Left cardiac atrium (tissue), 4 donors: ENCODE measurements around the gene MELTF. TPM values are rescaled to one million over a fixed set of nuclear protein-coding genes. Genes with fewer than 3 reads are reported as not detected.

ENCODE experiments used
- ATAC-seq, 2 donors: fragments of 200-7000 bp; cut with Tn5 transposase; one replicate each; pipeline ENCODE4 v1.9.1; 2020; ENCODE audit warnings: mild to moderate bottlenecking in 2 of 2, moderate library complexity in 2 of 2
- DNase-seq: peaks from one replicate; pipeline ENCODE4 v3.0.0-alpha.2; 2020
- intact Hi-C, 2 donors: fragments of 100-400 bp; cut with DNase I; formaldehyde crosslinking; loops; one replicate each; pipeline versions ENCODE4 v1.14.1 to v1.15.1; 2022 to 2023
- total RNA-seq, 2 donors: library from RNA; stranded (reverse); fragmentation: NEBNext Ultra II Directional; extraction: Animal tissue kit (Norgen Biotek cat#: 25700); gene quantifications; one replicate each; pipeline ENCODE4 v1.2.1, GENCODE V29; 2021
- donor health status: DM: no; HTN: yes; CAD: no.
- donor health status: DM: no; HTN: yes; CAD: no; lungs with severe emphysema.
- donor health status: DM: yes; HTN: yes; CAD: no.
- donor health status: Dilated cardiomyopathy.

MELTF gene
- total RNA-seq, 2 donors from 2014 or later, result 7.7 to 10.1 TPM

DNA sequence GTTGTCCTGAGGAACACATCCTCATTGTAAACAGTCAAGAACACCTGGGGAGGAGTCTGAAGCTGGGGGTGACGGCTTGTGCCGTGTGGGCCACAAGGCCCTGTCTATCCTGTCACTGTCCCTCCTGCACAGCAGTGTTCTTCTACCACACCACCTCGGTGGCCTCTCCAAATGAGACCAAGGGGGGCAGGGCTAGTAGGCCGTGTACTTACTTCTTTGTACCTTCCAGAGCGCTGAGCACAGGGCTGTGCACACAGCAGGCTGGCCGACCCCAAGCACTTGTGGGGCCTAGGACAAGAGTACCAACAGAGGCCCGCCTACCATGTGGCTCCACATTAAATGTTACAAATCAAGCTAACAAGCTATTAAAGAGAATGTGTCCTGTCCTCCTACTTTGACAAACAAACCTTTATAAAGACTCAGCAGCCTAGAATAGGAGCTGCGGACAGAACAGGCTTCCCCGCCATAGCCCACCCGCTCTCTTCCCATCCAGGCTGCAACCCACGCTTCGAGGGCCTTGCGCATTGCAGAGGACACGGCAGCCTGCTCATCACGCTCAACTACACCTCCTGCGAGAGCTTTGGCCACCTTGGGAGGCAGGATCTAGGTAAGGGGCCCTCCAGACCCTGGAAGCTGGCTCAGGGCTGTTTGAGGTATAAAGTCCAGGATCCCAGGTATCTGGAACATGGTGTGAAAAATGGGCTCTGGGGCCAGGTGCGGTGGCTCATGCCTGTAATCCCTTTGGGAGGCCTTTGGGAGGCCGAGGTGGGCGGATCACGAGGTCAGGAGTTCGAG lies 30.5 kb downstream of the MELTF start:
- no peak for DNase-seq
- no peak for ATAC-seq
- intact Hi-C loops, result no loop called here

DNA sequence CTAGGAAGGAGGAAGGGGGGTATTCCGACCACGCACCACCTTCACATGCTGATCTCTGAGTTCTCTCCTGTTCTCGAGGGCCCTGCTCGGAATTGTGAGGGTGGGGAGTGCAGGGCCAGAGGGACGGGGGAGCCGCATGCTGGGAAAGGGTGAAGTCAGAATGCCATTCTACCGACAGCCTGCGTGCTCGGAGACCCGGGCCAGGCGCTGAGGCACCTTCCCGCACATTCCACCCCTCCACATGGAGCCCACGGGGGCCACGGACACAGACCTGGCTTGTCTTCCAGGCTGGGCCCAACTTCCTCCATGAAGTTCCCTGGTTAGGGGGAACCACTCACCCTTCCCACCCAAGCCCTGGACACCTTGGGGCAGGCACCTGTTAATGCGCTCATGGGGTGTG lies 32.3 kb downstream of the MELTF start:
- no peak for DNase-seq
- ATAC-seq, result no peak
- intact Hi-C loops, result no loop called here

DNA sequence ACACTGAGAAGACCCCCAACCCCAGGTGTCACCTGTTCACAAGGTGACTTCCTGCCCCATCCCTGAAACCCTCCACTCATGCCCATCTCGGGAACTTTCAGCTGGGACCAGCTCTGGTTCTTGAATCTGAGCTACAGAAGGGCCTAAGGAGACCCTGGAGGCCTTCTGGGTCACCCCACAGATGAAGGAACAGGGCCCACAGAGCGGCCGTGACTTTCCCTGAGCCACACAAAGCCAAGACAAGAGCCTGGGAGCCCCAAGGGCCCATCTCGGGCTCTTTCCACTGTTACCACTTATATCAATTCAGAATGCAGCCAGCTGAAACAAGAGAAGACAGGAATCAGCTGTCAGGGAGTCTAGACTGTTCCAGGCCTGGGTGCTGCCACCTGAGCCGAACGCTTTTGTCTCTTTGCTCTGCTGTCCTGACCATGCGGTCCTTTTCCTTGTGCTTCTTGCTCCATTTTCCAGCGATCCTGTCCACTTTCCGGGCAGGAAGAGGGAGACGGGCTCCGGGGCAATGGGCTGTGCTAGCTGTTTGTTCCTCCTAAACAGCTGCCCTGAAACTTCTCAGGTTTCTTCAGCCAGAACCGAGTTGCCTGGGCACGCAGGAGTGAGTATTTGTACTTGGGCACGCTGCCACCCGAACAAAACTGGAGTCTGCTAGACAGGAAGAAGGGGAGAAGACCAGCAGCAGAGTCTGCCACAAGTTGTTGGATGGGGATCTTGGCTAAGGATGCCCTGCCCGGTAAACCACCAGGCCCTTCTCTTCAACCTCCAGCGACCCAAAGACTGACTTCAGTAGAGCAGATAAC lies 33.0 kb downstream of the MELTF start:
- intact Hi-C loops, result no loop called here
- ATAC-seq, result no peak
- DNase-seq, result no peak

DNA sequence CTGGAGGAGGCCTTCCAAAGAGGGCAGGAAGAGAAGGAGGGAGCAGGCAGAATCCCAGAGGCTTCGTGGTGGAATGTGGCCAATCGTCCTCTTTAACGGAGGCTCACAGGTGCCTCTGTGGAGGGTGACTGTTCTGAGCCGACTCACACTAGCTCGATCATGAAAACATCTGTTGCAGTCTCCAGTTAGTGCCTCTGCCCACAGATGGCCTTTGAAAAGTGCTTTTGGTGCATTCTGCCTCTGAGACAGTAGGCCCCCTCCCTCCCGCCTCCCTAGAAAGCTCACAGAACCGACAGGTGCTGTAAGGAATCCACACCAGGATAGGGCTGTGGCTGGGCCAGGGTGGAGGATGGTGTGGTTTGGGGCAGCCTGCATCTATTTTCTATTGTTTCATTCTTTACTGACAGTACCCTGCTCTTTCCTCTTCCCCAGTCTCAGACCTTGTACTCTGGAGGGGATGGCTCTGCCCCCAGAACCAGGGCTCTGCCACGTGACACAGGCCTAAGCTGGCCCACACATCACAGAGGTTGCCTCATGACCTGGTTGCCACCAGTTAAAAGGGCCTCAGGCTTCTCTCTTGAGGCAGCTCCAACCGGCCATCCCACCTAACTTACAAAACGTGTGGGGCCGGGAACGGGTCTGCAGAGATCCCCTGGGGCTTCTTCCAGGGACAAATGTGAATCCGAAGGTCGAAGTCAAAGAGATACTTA lies 33.8 kb downstream of the MELTF start:
- no peak for ATAC-seq
- no peak for DNase-seq
- intact Hi-C loops, result no loop called here

DNA sequence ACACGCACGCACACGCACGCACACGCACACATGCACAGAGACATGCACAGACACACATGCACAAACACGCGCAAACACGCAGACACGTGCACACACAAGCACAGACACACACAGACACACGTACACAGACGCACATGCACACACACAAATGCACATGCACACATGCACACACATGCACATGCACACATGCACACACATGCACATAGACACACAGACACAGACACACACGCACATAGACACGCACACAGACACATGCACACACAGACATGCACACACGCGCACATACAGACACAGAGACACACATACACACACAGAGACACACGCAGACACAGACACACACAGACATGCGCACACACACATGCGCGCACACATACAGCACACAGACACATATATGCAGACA lies 34.6 kb downstream of the MELTF start:
- ATAC-seq (no peak), DNase-seq (no peak)
- intact Hi-C loops, result no loop called here

DNA sequence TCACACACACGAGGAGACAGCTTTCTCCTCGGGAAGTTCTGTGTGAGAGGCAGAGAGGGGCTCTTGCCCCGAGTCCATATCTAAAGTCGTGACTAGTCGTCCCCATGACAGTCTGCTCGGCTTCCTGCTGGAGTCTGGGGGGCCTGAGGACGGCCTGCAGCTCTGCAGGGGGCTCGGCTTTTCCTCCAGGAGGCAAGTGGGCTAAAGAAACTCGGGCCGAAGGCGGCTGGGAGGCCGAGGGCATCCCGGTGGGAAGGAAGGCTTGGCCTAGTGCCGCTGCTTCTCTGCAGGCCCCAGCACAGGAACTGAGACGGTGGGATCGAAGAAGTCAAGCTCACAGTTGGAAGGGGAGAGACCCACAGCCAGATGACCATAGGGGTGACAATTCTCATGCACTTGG lies 35.6 kb downstream of the MELTF start:
- intact Hi-C loops, result no loop called here
- no peak for DNase-seq
- no peak for ATAC-seq

DNA sequence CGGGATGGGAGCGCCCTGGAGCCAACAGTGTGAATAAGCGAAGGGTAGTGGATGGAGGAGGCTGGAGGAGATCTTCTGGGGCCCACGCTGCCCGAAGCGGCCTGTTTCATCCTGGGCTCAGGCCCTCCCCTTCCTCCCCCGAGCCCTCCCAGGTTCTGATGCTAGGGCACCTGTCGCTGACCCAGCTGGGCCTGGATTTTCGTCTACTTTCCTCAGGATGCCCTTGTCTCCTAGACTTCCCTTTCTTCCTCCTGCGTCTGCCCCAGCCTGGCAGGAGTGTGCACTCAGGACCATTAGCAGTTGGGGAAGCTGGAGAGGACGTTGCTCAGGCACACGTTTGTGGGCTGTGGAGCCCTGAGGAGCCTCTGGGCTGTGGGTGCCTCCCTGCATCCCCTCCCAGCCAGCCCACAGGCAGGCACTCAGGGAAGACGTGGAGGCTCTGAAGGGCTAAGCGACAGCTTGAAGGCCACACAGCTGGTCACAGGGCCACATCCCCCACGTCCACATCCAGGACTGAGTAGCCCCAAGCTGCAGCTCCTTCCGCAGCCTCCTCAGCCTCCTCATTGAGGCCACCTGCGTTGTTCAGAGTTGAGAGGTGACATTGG lies 37.1 kb downstream of the MELTF start:
- no peak for DNase-seq
- intact Hi-C loops, result no loop called here
- ATAC-seq, result no peak

DNA sequence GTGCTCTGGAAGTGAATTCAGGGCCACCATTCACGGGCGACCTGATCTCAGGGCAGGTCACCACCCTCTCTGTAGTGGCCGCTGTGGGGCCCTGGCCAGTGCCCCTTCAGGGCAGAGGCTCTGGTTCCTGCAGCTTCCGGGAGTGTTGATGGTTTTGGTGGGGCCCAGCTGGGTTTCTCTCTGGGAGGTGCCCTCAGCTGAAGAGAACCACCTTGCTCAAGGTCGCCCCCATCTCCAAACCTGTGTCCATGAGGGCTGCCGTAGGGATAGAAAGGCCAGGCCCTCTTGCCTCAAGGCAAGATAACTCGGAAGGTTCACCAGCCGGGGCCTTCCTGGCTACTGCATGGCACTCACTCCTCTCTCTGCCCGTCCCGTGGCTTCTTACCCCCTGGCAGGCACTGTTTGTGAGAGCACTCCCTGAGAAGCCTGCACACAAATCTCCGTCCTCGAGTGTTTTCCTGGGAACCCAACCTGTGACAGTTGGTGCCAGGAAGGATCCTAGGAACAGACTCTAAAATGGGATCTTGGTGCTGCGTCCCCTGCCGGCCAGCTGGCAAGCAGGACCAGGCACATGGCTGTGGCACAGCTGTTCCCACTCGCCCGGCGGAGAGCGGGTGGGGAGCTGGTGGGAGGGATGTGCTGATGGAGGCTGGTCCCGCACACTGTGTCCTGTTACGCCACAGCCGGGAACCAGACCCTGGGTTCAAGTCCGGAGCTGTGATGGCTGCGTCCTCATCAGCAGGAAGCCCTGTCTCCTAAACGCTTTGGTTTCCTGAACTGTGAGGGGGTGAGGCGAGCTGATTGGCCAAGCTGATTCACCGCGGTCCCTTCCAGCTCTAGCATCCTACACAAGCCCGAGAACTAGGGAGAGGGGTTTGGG lies 37.8 kb downstream of the MELTF start:
- DNase-seq (peak; percentile 17), ATAC-seq (no peak)
- intact Hi-C loops, result no loop called here

DNA sequence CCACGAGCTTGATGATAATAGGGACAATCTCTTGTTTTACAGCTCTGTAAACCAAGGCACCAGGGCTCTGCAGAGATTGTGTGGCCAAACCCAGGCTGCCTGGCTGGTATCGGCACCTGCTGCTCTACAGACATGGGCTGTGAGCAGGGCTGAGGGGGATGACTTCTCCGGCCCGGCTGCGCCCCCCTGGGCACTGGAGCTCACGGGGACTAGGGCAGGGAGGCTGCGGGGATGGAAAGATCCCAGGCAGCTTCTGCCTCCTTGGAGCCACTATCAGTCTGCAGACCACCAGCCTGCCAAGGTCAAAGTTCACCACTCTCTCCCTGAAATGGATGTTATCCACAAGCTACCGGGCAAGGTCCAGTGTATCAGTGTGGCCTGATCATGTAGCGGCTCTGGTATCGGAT lies 39.0 kb downstream of the MELTF start:
- intact Hi-C loops, result no loop called here
- no peak for DNase-seq

DNA sequence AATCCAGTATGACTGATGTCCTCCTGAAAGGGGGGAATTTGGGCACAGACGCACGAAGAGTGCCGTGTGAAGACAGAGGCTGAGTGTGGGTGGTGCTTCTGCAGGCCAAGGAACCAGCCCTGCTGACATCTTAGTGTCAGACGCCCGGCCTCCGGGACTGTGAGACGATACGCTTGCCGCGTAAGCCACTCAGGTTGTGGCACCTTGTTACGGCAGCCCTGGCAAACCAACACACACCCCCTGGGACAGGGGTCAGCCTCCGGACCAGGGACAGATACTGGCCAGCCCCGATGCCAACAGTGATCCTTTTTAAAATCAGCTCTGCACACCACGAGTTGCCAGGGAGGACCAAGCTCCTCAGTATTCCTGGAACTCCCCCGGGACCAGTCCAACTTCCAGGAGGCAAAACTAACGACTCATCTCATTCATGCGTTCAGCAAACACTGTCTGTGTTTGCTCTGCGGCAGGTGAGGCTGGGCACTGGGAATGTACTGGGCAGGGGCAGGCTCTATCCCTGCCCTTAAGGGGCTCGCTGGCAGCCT lies 39.8 kb downstream of the MELTF start:
- ATAC-seq, result no peak
- DNase-seq, result no peak
- intact Hi-C loops, result no loop called here

More for the DNA sequence above, 39.0 kb downstream of the MELTF start:
- ATAC-seq, result no peak

DNA sequence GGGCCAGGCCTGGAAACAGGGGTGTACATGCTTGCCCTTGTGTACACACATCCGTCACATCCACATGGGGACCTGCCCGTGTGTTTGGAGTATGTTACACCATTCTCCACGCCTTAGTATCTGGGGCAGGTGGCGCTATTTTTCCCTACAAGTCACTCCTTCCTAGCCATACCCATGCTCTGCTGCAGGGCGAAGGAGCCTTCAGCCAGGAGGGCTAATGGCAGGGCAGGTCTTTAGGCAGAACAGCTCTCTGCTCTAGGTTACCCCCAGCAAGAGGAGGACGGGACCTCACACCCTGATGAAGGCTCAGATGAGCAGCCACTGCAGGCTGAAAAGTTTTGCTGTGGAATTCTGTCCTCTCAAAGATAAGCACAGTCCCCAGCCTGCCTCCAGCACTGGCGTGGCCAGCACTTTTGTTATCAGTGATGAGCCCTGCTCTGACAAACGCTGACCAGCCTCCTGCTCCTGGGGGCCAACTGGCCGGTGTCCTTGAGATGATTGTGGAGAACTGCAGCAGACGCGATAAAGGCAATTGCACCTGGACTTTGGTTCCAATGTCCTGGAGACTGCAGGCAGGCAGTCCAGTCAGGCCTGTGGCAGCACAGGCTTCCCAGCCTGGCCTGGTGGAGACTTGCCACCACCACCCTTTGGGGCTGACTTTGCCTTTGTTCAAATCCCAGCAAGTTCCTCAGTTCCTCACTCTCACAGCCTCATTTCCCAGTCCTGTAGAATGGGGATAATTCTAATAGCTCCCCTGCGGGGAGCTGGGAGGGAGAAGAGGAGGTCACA lies 41.2 kb downstream of the MELTF start:
- DNase-seq (peak; percentile 42), ATAC-seq (peak; percentile 84 to 89)
- intact Hi-C loops, result no loop called here

DNA sequence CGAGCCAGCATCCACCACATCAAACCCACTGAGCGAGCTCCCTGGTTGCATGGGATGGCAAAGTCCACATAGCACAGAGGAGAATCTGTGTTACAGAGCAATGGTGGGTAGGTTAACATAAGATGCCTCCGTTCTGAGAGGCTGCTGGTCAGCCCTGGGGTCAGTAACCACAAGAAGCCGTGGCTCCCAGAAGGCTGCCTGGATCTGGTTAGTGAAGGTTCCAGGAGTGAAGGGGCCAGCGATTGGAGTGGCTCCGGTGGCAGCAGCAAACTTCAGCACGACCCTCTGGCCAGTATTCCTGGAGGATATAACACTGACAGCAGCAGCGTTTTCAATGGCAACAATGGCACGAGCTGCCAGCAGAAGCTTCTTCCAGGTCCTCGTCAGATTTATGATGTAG lies 42.6 kb downstream of the MELTF start:
- no peak for DNase-seq
- intact Hi-C loops, result no loop called here
- ATAC-seq, result no peak

DNA sequence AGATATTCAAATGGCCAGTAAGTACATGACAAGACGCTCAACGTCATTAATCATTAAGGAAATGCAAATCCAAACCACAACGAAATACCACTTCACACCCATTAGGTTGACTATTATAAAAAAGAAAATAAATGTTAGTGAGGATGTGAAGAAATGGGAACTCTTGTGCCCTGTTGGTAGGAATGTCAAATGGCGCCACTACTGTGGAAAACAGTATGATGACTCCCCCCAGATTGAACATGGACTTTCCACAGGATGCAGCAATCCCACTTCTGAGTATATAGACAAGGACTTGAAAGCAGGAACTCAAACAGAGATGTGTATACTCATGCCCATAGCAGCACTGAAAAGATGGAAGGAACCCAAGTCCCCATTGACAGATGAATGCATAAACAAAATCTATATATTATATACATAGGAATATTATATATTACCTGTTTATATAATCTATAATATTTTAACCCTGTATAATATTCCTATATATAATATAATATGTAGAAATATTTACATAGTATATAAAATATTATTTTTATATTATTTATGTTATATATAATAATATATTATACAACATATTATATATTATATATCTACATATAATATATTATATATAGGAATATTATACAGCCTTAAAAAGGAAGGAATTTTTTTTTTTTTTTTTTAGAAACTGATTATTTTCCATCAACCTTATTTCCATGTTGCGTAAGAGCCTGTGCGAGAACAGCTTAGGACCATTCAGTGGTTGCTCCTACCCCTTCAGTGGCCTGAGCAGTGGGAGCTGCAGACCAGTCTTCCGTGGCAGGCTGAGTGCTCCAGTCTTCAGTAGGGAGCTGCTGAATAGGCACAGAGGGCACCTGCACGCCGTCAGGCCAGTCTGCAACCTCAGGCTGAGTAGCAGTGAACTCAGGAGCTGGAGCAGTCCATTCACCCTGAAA lies 43.4 kb downstream of the MELTF start:
- no peak for DNase-seq
- intact Hi-C loops, result no loop called here
- ATAC-seq, result no peak

DNA sequence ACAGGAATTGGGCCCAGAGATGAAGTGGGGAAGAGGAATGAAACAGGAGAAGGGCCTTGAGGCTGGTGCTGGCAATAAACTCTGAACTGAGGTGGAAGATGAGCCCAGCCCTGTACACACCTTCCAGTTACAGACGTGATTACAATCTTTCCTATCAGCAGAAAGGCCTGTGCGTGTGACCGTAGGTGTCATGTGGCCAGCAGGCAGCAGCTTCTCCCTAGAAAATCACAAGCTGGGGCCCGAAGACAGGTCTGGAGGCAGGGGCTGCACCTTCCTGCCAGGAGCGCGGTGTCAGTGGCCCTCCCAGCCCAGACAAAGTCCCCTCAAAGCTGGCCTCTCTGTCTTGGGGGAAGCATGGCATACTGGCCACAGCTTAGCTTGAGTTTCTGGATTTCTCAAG lies 44.3 kb downstream of the MELTF start:
- intact Hi-C loops, result no loop called here
- ATAC-seq (no peak), DNase-seq (no peak)

DNA sequence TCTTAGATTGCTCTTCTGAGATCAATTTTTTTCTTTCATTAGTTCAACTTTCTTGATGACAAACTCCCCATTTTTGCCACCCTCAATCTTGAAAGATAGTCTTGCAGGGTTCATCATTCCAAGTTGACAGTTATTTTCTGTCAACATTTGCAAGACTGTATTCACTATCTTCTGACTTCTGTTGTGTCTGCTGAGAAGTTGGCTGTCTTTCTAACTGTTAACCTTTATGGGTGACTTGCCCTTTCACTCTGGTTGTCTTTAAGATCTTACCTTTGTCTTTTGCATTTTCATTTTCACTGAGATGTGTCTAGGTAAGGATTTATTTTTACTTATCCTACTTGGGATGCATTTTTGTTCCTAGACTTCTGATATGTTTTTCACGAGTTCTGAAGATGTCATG lies 46.4 kb downstream of the MELTF start:
- intact Hi-C loops, result no loop called here
- DNase-seq, result no peak
- no peak for ATAC-seq

DNA sequence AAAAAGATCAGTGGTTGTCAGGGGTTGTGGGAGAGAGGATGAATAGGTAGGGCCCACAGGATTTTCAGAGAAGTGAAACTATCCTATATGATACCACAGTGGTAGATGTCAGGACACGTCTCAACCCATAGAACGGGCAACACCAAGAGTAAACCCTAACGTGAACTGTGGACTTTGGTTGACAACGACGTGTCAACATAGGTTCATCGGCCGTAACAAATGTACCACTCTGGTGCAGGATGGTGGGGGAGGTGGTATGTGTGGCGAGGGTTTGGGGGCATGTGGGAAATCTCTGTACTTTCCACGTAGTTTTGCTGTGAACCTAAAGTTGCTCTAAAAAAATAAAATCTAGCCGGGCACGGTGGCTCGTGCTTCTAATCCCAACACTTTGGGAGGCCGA lies 48.0 kb downstream of the MELTF start:
- intact Hi-C loops, result no loop called here

DNA sequence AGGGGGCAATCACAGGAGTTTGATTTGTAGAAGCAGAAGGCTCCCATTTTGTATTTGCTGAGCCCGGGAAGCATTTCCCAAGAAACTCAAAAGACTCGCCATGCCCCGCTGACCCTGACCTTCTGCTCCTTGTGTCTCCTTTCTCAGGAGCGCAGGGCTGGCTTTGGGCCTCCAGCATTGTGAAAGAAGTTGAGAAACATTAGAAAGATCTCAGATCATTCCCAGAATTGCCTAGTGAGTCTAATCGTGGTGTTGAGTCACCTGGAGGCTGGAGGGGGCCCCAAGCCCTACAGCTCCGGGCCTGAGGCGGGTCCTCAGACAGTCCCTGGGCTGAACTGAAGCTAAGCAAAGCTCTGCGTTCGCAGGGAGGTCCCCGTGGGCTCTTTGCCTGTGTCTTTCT lies 50.1 kb downstream of the MELTF start:
- intact Hi-C loops, result loop anchor here in 1 of 2 donors (2.0 to 10.0 kb wide), 2 partner anchors 145 to 207 kb away; no protein-coding TSS in a partner anchor
- peak; percentile 46 to 69 for ATAC-seq
- DNase-seq, result no peak

More for the DNA sequence above, 48.0 kb downstream of the MELTF start:
- no peak for DNase-seq
- ATAC-seq, result no peak
